ENCODE results near the gene HSD11B2.
A peak's percentile ranks its signal among the peaks of the same experiment; 100 is the strongest.

The HSD11B2 gene

GRCh38 chr16:67477960-67478554, 47.1 kb downstream of the HSD11B2 start:
- Histone ChIP-seq H3K27me3 (ENCODE audit: insufficient read depth, low read length) (no peaks in the 10 kb centered on the region), H3K4me1 (ENCODE audit: insufficient read depth, low read length) (peaks cover 18% of the 10 kb centered on the region), H3K36me3 (ENCODE audit: insufficient read depth, low read length) (peaks cover 4% of the 10 kb centered on the region), H2AFZ (ENCODE audit: low read depth, low read length) (no peak overlapping the region), H3K9me3 (ENCODE audit: low read length) (no peaks in the 10 kb centered on the region), H3K4me3 (ENCODE audit: low read length) (no peak overlapping the region)

GRCh38 chr16:67480833-67481560, 50.1 kb downstream of the HSD11B2 start, which contains the start of gene ATP6V0D1:
Gene ATP6V0D1, minus strand, starts transcription at chr16:67481157. Its CDS starts 71 bp downstream, at chr16:67481086.
- H3K9me3 ChIP-seq (ENCODE audit: low read length), result no peaks in the 10 kb centered on the region
- H3K4me3 ChIP-seq (ENCODE audit: low read length), result peak within 1 kb of the TSS; percentile 93

GRCh38 chr16:67481561-67482232, 50.8 kb downstream of the HSD11B2 start:
- peaks cover 8% of the 10 kb centered on the region for H3K36me3 ChIP-seq (ENCODE audit: insufficient read depth, low read length)
- no peaks in the 10 kb centered on the region for H3K27me3 ChIP-seq (ENCODE audit: insufficient read depth, low read length)
- H3K9me3 ChIP-seq (ENCODE audit: low read length), result no peaks in the 10 kb centered on the region
- H2AFZ ChIP-seq (ENCODE audit: low read depth, low read length), result peak overlapping the region; percentile 11
- H3K4me3 ChIP-seq (ENCODE audit: low read length), result peak overlapping the region; percentile 93
- peaks cover 18% of the 10 kb centered on the region for H3K4me1 ChIP-seq (ENCODE audit: insufficient read depth, low read length)

More at GRCh38 chr16:67480833-67481560, 50.1 kb downstream of the HSD11B2 start, which contains the start of gene ATP6V0D1:
- Histone ChIP-seq H3K27me3 (ENCODE audit: insufficient read depth, low read length) (no peaks in the 10 kb centered on the region), H2AFZ (ENCODE audit: low read depth, low read length) (peak within 1 kb of the TSS; percentile 32), H3K4me1 (ENCODE audit: insufficient read depth, low read length) (peaks cover 18% of the 10 kb centered on the region), H3K36me3 (ENCODE audit: insufficient read depth, low read length) (peaks cover 8% of the 10 kb centered on the region)

- Histone ChIP-seq H2AFZ (ENCODE audit: low read depth, low read length) (peak overlapping the region; percentile 11), H3K27me3 (ENCODE audit: insufficient read depth, low read length) (no peaks in the 10 kb centered on the region), H3K4me3 (ENCODE audit: low read length) (peak overlapping the region; percentile 93), H3K9me3 (ENCODE audit: low read length) (no peaks in the 10 kb centered on the region), H3K4me1 (ENCODE audit: insufficient read depth, low read length) (peaks cover 18% of the 10 kb centered on the region), H3K36me3 (ENCODE audit: insufficient read depth, low read length) (peaks cover 8% of the 10 kb centered on the region)
Observed at GRCh38 chr16:67482233-67482924, 51.5 kb downstream of the HSD11B2 start.

- peaks cover 8% of the 10 kb centered on the region for H3K36me3 ChIP-seq (ENCODE audit: insufficient read depth, low read length)
- H3K4me1 ChIP-seq (ENCODE audit: insufficient read depth, low read length), result peaks cover 18% of the 10 kb centered on the region
- no peaks in the 10 kb centered on the region for H3K9me3 ChIP-seq (ENCODE audit: low read length)
- no peak within 1 kb of the TSS for H2AFZ ChIP-seq (ENCODE audit: low read depth, low read length)
- H3K4me3 ChIP-seq (ENCODE audit: low read length), result peak within 1 kb of the TSS; percentile 93
- H3K27me3 ChIP-seq (ENCODE audit: insufficient read depth, low read length), result no peaks in the 10 kb centered on the region
Observed at GRCh38 chr16:67483150-67483549, 52.2 kb downstream of the HSD11B2 start, which contains the start of gene AGRP. Gene AGRP, minus strand, starts transcription at chr16:67483547. Its CDS starts 149 bp downstream, at chr16:67483398.

GRCh38 chr16:67483731-67484525, 53.0 kb downstream of the HSD11B2 start:
- Histone ChIP-seq H3K36me3 (ENCODE audit: insufficient read depth, low read length) (peaks cover 7% of the 10 kb centered on the region), H2AFZ (ENCODE audit: low read depth, low read length) (no peak overlapping the region), H3K9me3 (ENCODE audit: low read length) (no peaks in the 10 kb centered on the region), H3K4me1 (ENCODE audit: insufficient read depth, low read length) (peaks cover 20% of the 10 kb centered on the region), H3K4me3 (ENCODE audit: low read length) (no peak overlapping the region), H3K27me3 (ENCODE audit: insufficient read depth, low read length) (no peaks in the 10 kb centered on the region)

GRCh38 chr16:67486805-67487204, 55.9 kb downstream of the HSD11B2 start:
- Histone ChIP-seq H3K4me1 (ENCODE audit: insufficient read depth, low read length) (peaks cover 22% of the 10 kb centered on the region), H3K4me3 (ENCODE audit: low read length) (no peak overlapping the region)

More at GRCh38 chr16:67486805-67487204, 55.9 kb downstream of the HSD11B2 start:
- Histone ChIP-seq H2AFZ (ENCODE audit: low read depth, low read length) (no peak overlapping the region), H3K9me3 (ENCODE audit: low read length) (peaks cover 2% of the 10 kb centered on the region), H3K36me3 (ENCODE audit: insufficient read depth, low read length) (peaks cover 6% of the 10 kb centered on the region), H3K27me3 (ENCODE audit: insufficient read depth, low read length) (no peaks in the 10 kb centered on the region)
